HCT116 (cell line): ENCODE results near the gene CTBP2. TPM values are rescaled to one million over a fixed set of nuclear protein-coding genes. Genes with fewer than 3 reads are reported as not detected.

Source experiments
- ATAC-seq: fragments of 200-7000 bp; cut with Tn5 transposase; 2 replicates; pipeline ENCODE4 v1.9.1; 2020; ENCODE audit warnings: mild to moderate bottlenecking, moderate library complexity
- BruUV-seq: library from RNA; stranded (reverse); fragments of 400-500 nt; replicated peaks from 2 replicates; lab custom pipeline; 2021; lab: Mats Ljungman, UMichigan
- CTCF ChIA-PET: fragments of 300-600 bp; sonication (Branson Sonifier 250); formaldehyde crosslinking; loops from one replicate; lab custom pipeline; 2021; ENCODE audit warnings: antibody characterized with exemption; lab: Charles Lee
- POLR2A ChIA-PET: fragments of 300-600, 350-600 bp; sonication (Branson Sonifier 250); formaldehyde crosslinking; loops from one replicate; lab custom pipeline; 2021; ENCODE audit warnings: antibody characterized with exemption; lab: Charles Lee
- RAD21 ChIA-PET, 2 experiments: fragments of 300-600 bp; sonication (Branson Sonifier 250); formaldehyde crosslinking; loops; one replicate each; lab custom pipeline; 2023; ENCODE audit warnings: low total read pairs in 2 of 2; ENCODE audit not compliant: uncharacterized antibody in 2 of 2, unreplicated experiment in 2 of 2, low non-redundant PET in 1 of 2; lab: Charles Lee
- DNase-seq: peaks from one replicate; pipeline ENCODE4 v3.0.0-alpha.2; 2010; ENCODE audit warnings: low read depth, low spot score
- H2AFZ ChIP-seq: fragments of 200-600 bp; shearing (Covaris generic), sonication (generic); 2 replicates; pipeline ENCODE4 v1.6.1; 2017; ENCODE audit warnings: low read depth, mixed run types, mixed read lengths, antibody characterized with exemption, low read length; ENCODE audit not compliant: poor library complexity, severe bottlenecking
- H3K27ac ChIP-seq: 2 replicates; pipeline ENCODE4 v1.5.1; 2012; ENCODE audit warnings: low read depth, low read length
- H3K27me3 ChIP-seq: fragments of 200-600 bp; sonication (generic); 2 replicates; pipeline ENCODE4 v1.6.1; 2016; ENCODE audit warnings: mixed run types, low read length, mixed read lengths; ENCODE audit not compliant: insufficient read depth
- H3K36me3 ChIP-seq, 2 experiments: fragments of 200-500 bp in 1 of 2; fragments of 200-600 bp in 1 of 2; sonication (Bioruptor generic) in 1 of 2; sonication (generic) in 1 of 2; 2 replicates each; pipeline versions ENCODE4 v1.5.1 to v1.6.1; 2014 to 2016; ENCODE audit warnings: low read length in 2 of 2, inconsistent platforms in 1 of 2, mixed read lengths in 1 of 2, mixed run types in 1 of 2; ENCODE audit not compliant: insufficient read depth in 2 of 2, control insufficient read depth in 1 of 2
- H3K4me1 ChIP-seq, 2 experiments: fragments of 200-600 bp in 1 of 2; sonication (generic) in 1 of 2; 2 replicates each; pipeline versions ENCODE4 v1.5.1 to v1.6.1; 2012 to 2017; ENCODE audit warnings: low read length in 2 of 2, inconsistent platforms in 1 of 2, mild to moderate bottlenecking in 1 of 2, mixed read lengths in 1 of 2, mixed run types in 1 of 2, moderate library complexity in 1 of 2; ENCODE audit not compliant: insufficient read depth in 2 of 2, control insufficient read depth in 1 of 2
- H3K4me2 ChIP-seq: fragments of 200-600 bp; sonication (generic); 2 replicates; pipeline ENCODE4 v1.6.1; 2017; ENCODE audit warnings: mixed run types, low read length, mixed read lengths
- H3K4me3 ChIP-seq, 2 experiments: fragments of 200-600 bp in 1 of 2; sonication (generic) in 1 of 2; replicated peaks in 1 of 2; 2 replicates each; pipeline ENCODE4 v1.5.1; 2011 to 2016; ENCODE audit warnings: low read length in 2 of 2, control low read depth in 1 of 2, low read depth in 1 of 2, mild to moderate bottlenecking in 1 of 2, mixed read lengths in 1 of 2, mixed run types in 1 of 2
- H3K79me2 ChIP-seq: fragments of 200-600 bp; sonication (generic); 2 replicates; pipeline ENCODE4 v1.6.1; 2017; ENCODE audit warnings: mild to moderate bottlenecking, mixed run types, low read length, moderate library complexity, mixed read lengths; ENCODE audit not compliant: insufficient read depth
- H3K9ac ChIP-seq: fragments of 200-600 bp; sonication (generic); 2 replicates; pipeline ENCODE4 v1.6.1; 2016; ENCODE audit warnings: low read length, mixed read lengths
- H3K9me2 ChIP-seq: fragments of 200-600 bp; sonication (generic), shearing (Covaris generic); 2 replicates; pipeline ENCODE4 v1.6.1; 2017; ENCODE audit warnings: mixed run types, mild to moderate bottlenecking, moderate library complexity; ENCODE audit not compliant: insufficient read depth
- H3K9me3 ChIP-seq, 2 experiments: fragments of 200-500 bp in 1 of 2; fragments of 200-600 bp in 1 of 2; sonication (Bioruptor generic) in 1 of 2; sonication (generic) in 1 of 2; 2 replicates each; pipeline ENCODE4 v1.6.1; 2014 to 2017; ENCODE audit warnings: low read length in 2 of 2, mixed read lengths in 2 of 2, inconsistent platforms in 1 of 2, low read depth in 1 of 2, mild to moderate bottlenecking in 1 of 2, mixed run types in 1 of 2, moderate library complexity in 1 of 2; ENCODE audit not compliant: control insufficient read depth in 1 of 2, insufficient read depth in 1 of 2
- H4K20me1 ChIP-seq: fragments of 200-600 bp; sonication (generic), shearing (Covaris generic); 2 replicates; pipeline ENCODE4 v1.6.1; 2017; ENCODE audit warnings: mixed run types, mild to moderate bottlenecking, moderate library complexity; ENCODE audit not compliant: insufficient read depth
- CTCF ChIP-seq, 3 experiments: fragments of 200-600 bp in 1 of 3; sonication (generic) in 1 of 3; IDR thresholded peaks in 2 of 3; conservative IDR thresholded peaks in 1 of 3; 2 replicates each; pipeline ENCODE4 v1.5.1; 2012 to 2017; ENCODE audit warnings: low read depth in 2 of 3, low read length in 2 of 3, antibody characterized with exemption in 1 of 3, borderline replicate concordance in 1 of 3, control low read depth in 1 of 3, mild to moderate bottlenecking in 1 of 3, mixed read lengths in 1 of 3, mixed run types in 1 of 3, moderate library complexity in 1 of 3; ENCODE audit not compliant: insufficient read depth in 1 of 3
- FOSL1 ChIP-seq: IDR thresholded peaks from 2 replicates; pipeline ENCODE4 v1.6.1; 2012; ENCODE audit warnings: low read depth
- POLR2A ChIP-seq: IDR thresholded peaks from 2 replicates; pipeline ENCODE4 v1.7.0; 2011; ENCODE audit warnings: borderline replicate concordance; ENCODE audit not compliant: insufficient read depth, insufficient read length; ENCODE audit errors: extremely low read depth
- POLR2AphosphoS5 ChIP-seq: IDR thresholded peaks from 2 replicates; pipeline ENCODE4 v1.6.1; 2011; ENCODE audit warnings: mild to moderate bottlenecking, low read depth, low read length, moderate library complexity
- RAD21 ChIP-seq: IDR thresholded peaks from 2 replicates; pipeline ENCODE4 v1.6.1; 2012; ENCODE audit warnings: low read depth, mild to moderate bottlenecking
- SP1 ChIP-seq: IDR thresholded peaks from 2 replicates; pipeline ENCODE4 v1.6.1; 2012; ENCODE audit warnings: low read depth
- YY1 ChIP-seq: IDR thresholded peaks from 2 replicates; pipeline ENCODE4 v1.6.1; 2011; ENCODE audit warnings: low read length, low read depth, moderate library complexity, mild to moderate bottlenecking; ENCODE audit not compliant: insufficient replicate concordance; ENCODE audit errors: extremely low read depth
- ZFX ChIP-seq: fragments of 450-650 bp; IDR thresholded peaks from 2 replicates; pipeline ENCODE4 v1.6.1; 2017
- ZNF274 ChIP-seq: fragments of 200-500 bp; sonication (Bioruptor generic); IDR thresholded peaks from 2 replicates; pipeline ENCODE4 v1.6.1; 2014; ENCODE audit warnings: mild to moderate bottlenecking, low read depth, low read length, inconsistent platforms
- intact Hi-C: fragments of 100-400 bp; cut with micrococcal nuclease; formaldehyde crosslinking; loops from 2 replicates; pipeline ENCODE4 v1.10.0; 2022
- total RNA-seq: library from RNA; stranded (reverse); gene quantifications from one replicate; pipeline ENCODE4 v1.2.1, GENCODE V29; 2021; ENCODE audit not compliant: unreplicated experiment

CTBP2 gene
- total RNA-seq, 1 experiment from 2014 or later: 144 TPM

DNA sequence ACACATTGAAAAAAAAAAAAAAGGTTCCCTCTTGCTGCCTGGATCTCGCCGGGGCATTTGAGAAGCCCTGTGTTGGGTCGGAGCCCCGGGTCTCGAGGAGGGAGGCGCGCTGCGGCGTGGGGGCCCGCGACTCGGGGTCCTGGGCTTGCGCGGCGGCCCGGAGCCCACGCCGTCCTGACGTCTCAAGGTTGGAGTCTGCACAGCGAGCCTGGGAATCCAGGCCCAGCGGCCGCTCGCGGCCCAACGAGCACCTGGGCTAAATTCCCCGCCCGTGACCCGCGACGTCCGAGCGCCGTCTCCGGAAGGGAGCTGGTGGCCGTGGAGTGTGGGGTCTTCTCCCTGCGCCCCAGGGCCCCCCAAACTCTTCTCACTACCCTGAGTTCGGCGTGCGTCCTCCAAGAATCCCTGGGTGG is 1.4 kb upstream of the CTBP2 start:
- Histone ChIP-seq H3K9me3 (no peaks in the 10 kb centered on the region), H2AFZ (no peak overlapping the region), H3K9ac (peak overlapping the region; percentile 80), H3K79me2 (peaks cover 29% of the 10 kb centered on the region), H3K9me2 (no peaks in the 10 kb centered on the region), H3K4me2 (peak overlapping the region; percentile 94), H3K4me3 (peak overlapping the region; percentile 64 to 77), H3K4me1 (peaks cover 23 to 35% of the 10 kb centered on the region in 2 experiments), H3K27ac (peak overlapping the region; percentile 99), H3K36me3 (no peaks in the 10 kb centered on the region), H4K20me1 (0 out of 2 replicates have a peak, but pooled peaks cover 3% of the 10 kb centered on the region), H3K27me3 (no peaks in the 10 kb centered on the region)
- POLR2A ChIA-PET: no interaction called here
- CTCF ChIA-PET: no interaction called here
- ATAC-seq (no peak), DNase-seq (no peak)
- RAD21 ChIA-PET: no interaction called here
- intact Hi-C loops: loop anchor here (2.0 to 5.0 kb wide), 2 partner anchors 181 to 471 kb away; no protein-coding TSS in a partner anchor
- BruUV-seq: TSS peak; percentile 78
- no peak for TF ChIP-seq POLR2A
- no peak for TF ChIP-seq ZNF274
- TF ChIP-seq ZFX: peak; percentile 65; the same call in 1 of the 2 replicates
- TF ChIP-seq, all 23 proteins: peak for 1

- H3K79me2 ChIP-seq: peaks cover 35% of the 10 kb centered on the region
- no peaks in the 10 kb centered on the region for H3K27me3 ChIP-seq
- peak overlapping the region; percentile 80 for H3K9ac ChIP-seq
- RAD21 ChIA-PET: interaction anchor here in 1 of 2 experiments (0.6 to 1.1 kb wide), 2 partner anchors 40 to 513 kb away, joined by 5 read pairs; no protein-coding TSS in a partner anchor
- POLR2A ChIA-PET: interaction anchor here (0.6 to 1.2 kb wide), 5 partner anchors 10 to 78 kb away, joined by 3 to 6 read pairs (median 4); no protein-coding TSS in a partner anchor
- H3K27ac ChIP-seq: peak overlapping the region; percentile 99
- BruUV-seq: no TSS peak
- H2AFZ ChIP-seq: no peak overlapping the region
- no peaks in the 10 kb centered on the region for H3K36me3 ChIP-seq
- DNase-seq: peak; percentile 82
- CTCF ChIA-PET: interaction anchor here (0.7 kb wide), 1 partner anchor 151 kb away, joined by 3 read pairs; no protein-coding TSS in a partner anchor
- H3K4me3 ChIP-seq: peak overlapping the region; percentile 64 to 77
- TF ChIP-seq ZNF274 (no peak), RAD21 (no peak), POLR2AphosphoS5 (peak; percentile 86), CTCF (IDR thresholded peaks at IDR 0.05 in 2 of 3, conservative IDR thresholded peaks at IDR 0.05 in 1 of 3; ENCODE audit: borderline replicate concordance in 1 of 3, insufficient read depth in 1 of 3, low read depth in 2 of 3, low read length in 2 of 3) (peak in 2 of 3 experiments; percentile 44 to 47; a peak in 4 of 6 replicates), POLR2A (peak; percentile 36), YY1 (no peak), FOSL1 (no peak), SP1 (no peak)
- TF ChIP-seq, all 23 proteins: peak for 3
- Histone ChIP-seq H3K9me3 (no peaks in the 10 kb centered on the region), H4K20me1 (peaks cover 6% of the 10 kb centered on the region; the same call in 1 of the 2 replicates), H3K4me2 (peak overlapping the region; percentile 94), H3K9me2 (no peaks in the 10 kb centered on the region), H3K4me1 (peaks cover 29 to 42% of the 10 kb centered on the region in 2 experiments)
- intact Hi-C loops: loop anchor here (1.0 to 5.0 kb wide), 3 partner anchors 113 to 471 kb away; no protein-coding TSS in a partner anchor
- ATAC-seq: peak; percentile 79
Observed at GRCh38 chr10:125160856-125161706, 718 bp upstream of the CTBP2 start.
